KMS-11 (cell line): ENCODE measurements around the gene RNF141.

Experiments
- H2AFZ ChIP-seq: fragments of 200-600 bp; sonication (generic); 2 replicates; pipeline ENCODE4 v1.6.1; 2016; ENCODE audit warnings: antibody characterized with exemption, mixed run types, low read depth
- H3K27ac ChIP-seq: fragments of 200-600 bp; sonication (generic); 2 replicates; pipeline ENCODE4 v1.6.1; 2016; ENCODE audit warnings: mild to moderate bottlenecking, mixed run types
- H3K27me3 ChIP-seq: fragments of 200-600 bp; sonication (generic); 2 replicates; pipeline ENCODE4 v1.6.1; 2017; ENCODE audit warnings: mild to moderate bottlenecking, low read depth, mixed run types, moderate library complexity; ENCODE audit not compliant: insufficient read depth
- H3K36me3 ChIP-seq: fragments of 200-600 bp; sonication (generic); 2 replicates; pipeline ENCODE4 v1.6.1; 2017; ENCODE audit warnings: mild to moderate bottlenecking, mixed run types; ENCODE audit not compliant: insufficient read depth
- H3K4me1 ChIP-seq: fragments of 200-600 bp; sonication (generic); 2 replicates; pipeline ENCODE4 v1.6.1; 2016; ENCODE audit warnings: mild to moderate bottlenecking, low read depth, mixed run types; ENCODE audit not compliant: poor library complexity, severe bottlenecking
- H3K4me2 ChIP-seq: fragments of 200-600 bp; sonication (generic); 2 replicates; pipeline ENCODE4 v1.7.0; 2016; ENCODE audit warnings: mild to moderate bottlenecking, mixed run types
- H3K4me3 ChIP-seq: fragments of 200-600 bp; sonication (generic); IDR thresholded peaks from 2 replicates; pipeline ENCODE4 v1.6.1; 2017; ENCODE audit warnings: low read depth, low read length, mixed read lengths; ENCODE audit not compliant: insufficient read depth
- H3K79me2 ChIP-seq: fragments of 200-600 bp; sonication (generic); 2 replicates; pipeline ENCODE4 v1.6.1; 2016; ENCODE audit warnings: low read depth, mixed run types; ENCODE audit not compliant: insufficient read depth
- H3K9ac ChIP-seq: fragments of 200-600 bp; sonication (generic); 2 replicates; pipeline ENCODE4 v1.6.1; 2016; ENCODE audit warnings: mild to moderate bottlenecking, mixed run types
- H4K20me1 ChIP-seq: fragments of 200-600 bp; sonication (generic); 2 replicates; pipeline ENCODE4 v1.6.1; 2016; ENCODE audit warnings: mild to moderate bottlenecking, mixed run types; ENCODE audit not compliant: insufficient read depth
- CTCF ChIP-seq: fragments of 200-600 bp; sonication (generic); conservative IDR thresholded peaks from 2 replicates; pipeline ENCODE4 v1.6.1; 2017; ENCODE audit warnings: low read depth, mild to moderate bottlenecking, antibody characterized with exemption, low read length, moderate library complexity, mixed read lengths

Gene RNF141

GRCh38 chr11:10494636-10495463 is 46.1 kb downstream of the RNF141 start:
- H3K9ac ChIP-seq = no peak overlapping the region
- no peaks in the 10 kb centered on the region for H3K79me2 ChIP-seq
- no peak for TF ChIP-seq CTCF
- H2AFZ ChIP-seq = no peak overlapping the region
- H4K20me1 ChIP-seq = no peaks in the 10 kb centered on the region
- H3K4me3 ChIP-seq = no peak overlapping the region
- no peak overlapping the region for H3K4me2 ChIP-seq
- no peaks in the 10 kb centered on the region for H3K27me3 ChIP-seq
- no peak overlapping the region for H3K27ac ChIP-seq
- H3K4me1 ChIP-seq = no peaks in the 10 kb centered on the region
- no peaks in the 10 kb centered on the region for H3K36me3 ChIP-seq

GRCh38 chr11:10493041-10493663 is 47.8 kb downstream of the RNF141 start:
- no peak overlapping the region for H3K4me3 ChIP-seq
- no peak overlapping the region for H3K9ac ChIP-seq
- no peak overlapping the region for H3K27ac ChIP-seq
- no peaks in the 10 kb centered on the region for H3K27me3 ChIP-seq
- H3K4me2 ChIP-seq = no peak overlapping the region
- no peaks in the 10 kb centered on the region for H3K79me2 ChIP-seq
- H3K36me3 ChIP-seq = no peaks in the 10 kb centered on the region
- H3K4me1 ChIP-seq = no peaks in the 10 kb centered on the region
- H2AFZ ChIP-seq = no peak overlapping the region
- no peaks in the 10 kb centered on the region for H4K20me1 ChIP-seq
- no peak for TF ChIP-seq CTCF

- no peak for TF ChIP-seq CTCF
- no peaks in the 10 kb centered on the region for H3K36me3 ChIP-seq
- H3K27ac ChIP-seq = no peak overlapping the region
- no peak overlapping the region for H2AFZ ChIP-seq
- H3K79me2 ChIP-seq = no peaks in the 10 kb centered on the region
- H3K4me3 ChIP-seq = no peak overlapping the region
- H3K4me2 ChIP-seq = no peak overlapping the region
- H3K4me1 ChIP-seq = no peaks in the 10 kb centered on the region
- no peaks in the 10 kb centered on the region for H3K27me3 ChIP-seq
- H4K20me1 ChIP-seq = no peaks in the 10 kb centered on the region
- H3K9ac ChIP-seq = no peak overlapping the region
Observed at GRCh38 chr11:10492084-10492483, 48.9 kb downstream of the RNF141 start.

GRCh38 chr11:10490398-10491241 is 50.4 kb downstream of the RNF141 start:
- no peak overlapping the region for H3K27ac ChIP-seq
- no peak overlapping the region for H3K9ac ChIP-seq
- H2AFZ ChIP-seq = no peak overlapping the region
- H3K36me3 ChIP-seq = no peaks in the 10 kb centered on the region
- H3K4me1 ChIP-seq = no peaks in the 10 kb centered on the region
- H3K4me3 ChIP-seq = no peak overlapping the region
- no peaks in the 10 kb centered on the region for H4K20me1 ChIP-seq
- H3K4me2 ChIP-seq = no peak overlapping the region
- H3K27me3 ChIP-seq = no peaks in the 10 kb centered on the region
- no peaks in the 10 kb centered on the region for H3K79me2 ChIP-seq
- TF ChIP-seq CTCF = no peak
